H9 (cell line): ENCODE measurements around the gene ELAC2. TPM values are rescaled to one million over a fixed set of nuclear protein-coding genes. Genes with fewer than 3 reads are reported as not detected.
A peak's percentile ranks its signal among the peaks of the same experiment; 100 is the strongest.

Experiments
- DNase-seq: peaks from one replicate; pipeline ENCODE4 v3.0.0-alpha.2; 2017
- H2AFZ ChIP-seq: one replicate; pipeline ENCODE4 v1.6.1; 2013; ENCODE audit warnings: mild to moderate bottlenecking, low read length, control low read depth, moderate library complexity
- H2AK5ac ChIP-seq: 2 replicates; pipeline ENCODE4 v1.6.1; 2013; ENCODE audit warnings: low read length, control low read depth, mixed read lengths; ENCODE audit not compliant: insufficient read length
- H2BK120ac ChIP-seq: one replicate; pipeline ENCODE4 v1.6.1; 2013; ENCODE audit warnings: low read depth, mild to moderate bottlenecking, low read length, control low read depth, inconsistent platforms; ENCODE audit not compliant: poor library complexity, severe bottlenecking
- H2BK12ac ChIP-seq: 2 replicates; pipeline ENCODE4 v1.6.1; 2013; ENCODE audit warnings: low read length, control low read depth, mixed read lengths, low read depth; ENCODE audit not compliant: insufficient read length
- H2BK15ac ChIP-seq: 2 replicates; pipeline ENCODE4 v1.6.1; 2013; ENCODE audit warnings: low read depth, low read length, control low read depth
- H2BK20ac ChIP-seq: one replicate; pipeline ENCODE4 v1.6.1; 2013; ENCODE audit warnings: low read depth, mild to moderate bottlenecking, low read length, control low read depth, inconsistent platforms; ENCODE audit not compliant: poor library complexity, severe bottlenecking
- H2BK5ac ChIP-seq: 2 replicates; pipeline ENCODE4 v1.6.1; 2013; ENCODE audit warnings: low read length, control low read depth, mixed read lengths; ENCODE audit not compliant: insufficient read length
- H3K14ac ChIP-seq: 2 replicates; pipeline ENCODE4 v1.6.1; 2013; ENCODE audit warnings: low read length, control low read depth; ENCODE audit not compliant: insufficient read depth
- H3K18ac ChIP-seq: 2 replicates; pipeline ENCODE4 v1.6.1; 2013; ENCODE audit warnings: low read depth, mild to moderate bottlenecking, mixed read lengths, low read length, control low read depth; ENCODE audit not compliant: insufficient read length
- H3K23ac ChIP-seq: 2 replicates; pipeline ENCODE4 v1.6.1; 2013; ENCODE audit warnings: low read length, control low read depth, mixed read lengths, low read depth; ENCODE audit not compliant: insufficient read length
- H3K23me2 ChIP-seq: 2 replicates; pipeline ENCODE4 v1.6.1; 2013; ENCODE audit warnings: low read depth, mild to moderate bottlenecking, mixed read lengths, low read length, control low read depth; ENCODE audit not compliant: insufficient read length, poor library complexity, severe bottlenecking
- H3K27ac ChIP-seq: 2 replicates; pipeline ENCODE4 v1.5.1; 2013; ENCODE audit warnings: low read length, control low read depth, mixed read lengths, low read depth; ENCODE audit not compliant: insufficient read length
- H3K27me3 ChIP-seq: 2 replicates; pipeline ENCODE4 v1.6.1; 2013; ENCODE audit warnings: low read length, control low read depth, inconsistent platforms; ENCODE audit not compliant: insufficient read depth
- H3K4ac ChIP-seq: 2 replicates; pipeline ENCODE4 v1.6.1; 2013; ENCODE audit warnings: low read depth, mild to moderate bottlenecking, control low read depth, inconsistent platforms, low read length, moderate library complexity
- H3K4me1 ChIP-seq: 2 replicates; pipeline ENCODE4 v1.6.1; 2013; ENCODE audit warnings: low read length, control low read depth, inconsistent platforms; ENCODE audit not compliant: insufficient read depth
- H3K4me2 ChIP-seq: 2 replicates; pipeline ENCODE4 v1.6.1; 2013; ENCODE audit warnings: low read length, control low read depth, mixed read lengths; ENCODE audit not compliant: insufficient read length, insufficient read depth
- H3K56ac ChIP-seq: 2 replicates; pipeline ENCODE4 v1.6.1; 2013; ENCODE audit warnings: low read depth, mild to moderate bottlenecking, mixed read lengths, low read length, control low read depth; ENCODE audit not compliant: insufficient read length
- H3K79me1 ChIP-seq: 2 replicates; pipeline ENCODE4 v1.6.1; 2013; ENCODE audit warnings: low read depth, mild to moderate bottlenecking, moderate library complexity, low read length, control low read depth, inconsistent platforms; ENCODE audit not compliant: insufficient read depth, poor library complexity, severe bottlenecking
- H3K79me2 ChIP-seq: 2 replicates; pipeline ENCODE4 v1.6.1; 2013; ENCODE audit warnings: low read length, control low read depth, inconsistent platforms; ENCODE audit not compliant: insufficient read depth
- H3K9ac ChIP-seq: 2 replicates; pipeline ENCODE4 v1.6.1; 2013; ENCODE audit warnings: low read length, control low read depth, mixed read lengths; ENCODE audit not compliant: insufficient read length; ENCODE audit errors: extremely low read depth
- H3K9me3 ChIP-seq: one replicate; pipeline ENCODE4 v1.6.1; 2013; ENCODE audit warnings: low read depth, low read length, inconsistent platforms; ENCODE audit not compliant: control insufficient read depth
- H3T11ph ChIP-seq: one replicate; pipeline ENCODE4 v1.6.1; 2013; ENCODE audit warnings: mild to moderate bottlenecking, low read length, control low read depth, inconsistent platforms
- H4K20me1 ChIP-seq: one replicate; pipeline ENCODE4 v1.6.1; 2013; ENCODE audit not compliant: control insufficient read depth, insufficient read length, insufficient read depth
- H4K5ac ChIP-seq: 2 replicates; pipeline ENCODE4 v1.6.1; 2013; ENCODE audit warnings: low read depth, mild to moderate bottlenecking, mixed read lengths, low read length, control low read depth; ENCODE audit not compliant: insufficient read length
- H4K8ac ChIP-seq: replicated peaks from 2 replicates; pipeline ENCODE4 v1.6.1; 2013; ENCODE audit warnings: low read length, control low read depth, mixed read lengths, low read depth; ENCODE audit not compliant: insufficient read length
- H4K91ac ChIP-seq: 2 replicates; pipeline ENCODE4 v1.6.1; 2013; ENCODE audit warnings: low read depth, mild to moderate bottlenecking, moderate library complexity, mixed read lengths, low read length, control low read depth; ENCODE audit not compliant: insufficient read length
- H3K27ac Mint-ChIP-seq, 3 experiments: 2 replicates in 2 of 3; 3 replicates in 1 of 3; pipeline ENCODE4 v1.8.0; 2020 to 2021; ENCODE audit warnings: mixed read lengths in 3 of 3, mild to moderate bottlenecking in 1 of 3, moderate library complexity in 1 of 3
- H3K27me3 Mint-ChIP-seq: 2 replicates; pipeline ENCODE4 v1.8.0; 2021; ENCODE audit warnings: low read depth, mild to moderate bottlenecking, moderate library complexity, mixed read lengths
- H3K36me3 Mint-ChIP-seq, 3 experiments: 2 replicates in 2 of 3; 3 replicates in 1 of 3; pipeline ENCODE4 v1.8.0; 2020 to 2021; ENCODE audit warnings: low read depth in 3 of 3, mixed read lengths in 3 of 3; ENCODE audit not compliant: insufficient read depth in 1 of 3
- H3K4me1 Mint-ChIP-seq, 2 experiments: 2 replicates each; pipeline ENCODE4 v1.8.0; 2020; ENCODE audit warnings: mixed read lengths in 2 of 2
- H3K4me3 Mint-ChIP-seq, 2 experiments: 2 replicates in 1 of 2; 3 replicates in 1 of 2; pipeline ENCODE4 v1.8.0; 2020 to 2021; ENCODE audit warnings: mild to moderate bottlenecking in 2 of 2, mixed read lengths in 2 of 2, moderate library complexity in 1 of 2
- H3K9me3 Mint-ChIP-seq, 2 experiments: 2 replicates in 1 of 2; 3 replicates in 1 of 2; pipeline ENCODE4 v1.8.0; 2020; ENCODE audit warnings: mild to moderate bottlenecking in 2 of 2, mixed read lengths in 2 of 2, moderate library complexity in 1 of 2
- CTCF ChIP-seq: fragments of 200-600 bp; sonication (generic); conservative IDR thresholded peaks from 3 replicates; pipeline ENCODE4 v1.8.0; 2021; ENCODE audit warnings: antibody characterized with exemption, mild to moderate bottlenecking
- WGBS: extraction: QIAGEN DNeasy Blood & Tissue Kit; methylation state at CpG from one replicate; pipeline ENCODE4 v1.1.7; 2013; ENCODE audit warnings: missing lambda C conversion rate, low lambda C conversion rate, mixed read lengths; ENCODE audit not compliant: insufficient read length; ENCODE audit errors: extremely low coverage; 5-methylcytosine and 5-hydroxymethylcytosine counted together
- total RNA-seq: library from RNA; stranded (reverse); gene quantifications from 2 replicates; pipeline ENCODE4 v1.2.1, GENCODE V29; 2021

The ELAC2 gene
- total RNA-seq, 1 experiment from 2014 or later = 90.7 TPM

GRCh38 chr17:12990041-12990808, 27.6 kb downstream of the ELAC2 start:
- Histone ChIP-seq H3K79me1 (no peaks in the 10 kb centered on the region), H3K27ac (no peak overlapping the region), H3K4me2 (no peak overlapping the region), H3K9ac (no peak overlapping the region), H3K9me3 (no peaks in the 10 kb centered on the region), H2BK5ac (no peak overlapping the region), H2BK12ac (no peak overlapping the region), H2BK120ac (no peak overlapping the region), H3K4me1 (no peaks in the 10 kb centered on the region), H3T11ph (no peak overlapping the region), H3K18ac (no peak overlapping the region), H3K4ac (no peak overlapping the region), H3K23me2 (no peaks in the 10 kb centered on the region), H4K20me1 (no peaks in the 10 kb centered on the region), H2BK20ac (no peak overlapping the region), H2AFZ (no peak overlapping the region), H3K27me3 (no peaks in the 10 kb centered on the region), H3K56ac (no peak overlapping the region), H3K79me2 (no peaks in the 10 kb centered on the region), H2AK5ac (no peak overlapping the region), H4K91ac (no peak overlapping the region), H2BK15ac (no peak overlapping the region), H3K23ac (no peak overlapping the region), H4K8ac (no peak overlapping the region), H3K14ac (no peak overlapping the region), H4K5ac (no peak overlapping the region)
- peak overlapping the region in 1 of 3 experiments; percentile 65; a peak in 1 of 7 replicates for H3K27ac Mint-ChIP-seq
- H3K36me3 Mint-ChIP-seq = peaks cover 20 to 57% (median 52%) of the 10 kb centered on the region in 3 experiments
- peak; percentile 69 for DNase-seq
- no peak for TF ChIP-seq CTCF
- H3K4me1 Mint-ChIP-seq = peaks cover 24 to 32% of the 10 kb centered on the region in 2 experiments
- no peak overlapping the region for H3K4me3 Mint-ChIP-seq
- peaks cover 2% of the 10 kb centered on the region; the same call in 1 of the 2 replicates for H3K27me3 Mint-ChIP-seq
- no CpG with 5 or more reads among the region's 25 CpGs for WGBS
- H3K9me3 Mint-ChIP-seq = no peaks in the 10 kb centered on the region
